Gastroesophageal sphincter (tissue), 4 donors: ENCODE measurements around the gene NSFL1C. TPM values are rescaled to one million over a fixed set of nuclear protein-coding genes. Genes with fewer than 3 reads are reported as not detected.

Experiments
- ATAC-seq: fragments of 150-250 bp; one replicate; pipeline ENCODE4 v1.9.1; 2016; ENCODE audit warnings: mild to moderate bottlenecking, moderate library complexity
- H3K27ac ChIP-seq, 4 donors: fragments of 200-600 bp; sonication (generic) in 3 of 4; 1 replicate in 3 of 4; 2 replicates in 1 of 4; pipeline ENCODE4 v1.5.1; 2016 to 2019
- H3K27me3 ChIP-seq: fragments of 200-600 bp; sonication (generic); one replicate; pipeline ENCODE4 v1.5.1; 2019
- H3K36me3 ChIP-seq, 2 donors: fragments of 200-600 bp; sonication (generic); one replicate each; pipeline ENCODE4 v1.5.1; 2019; ENCODE audit warnings: control low read depth in 1 of 2
- H3K4me1 ChIP-seq, 3 donors: fragments of 200-600 bp; sonication (generic); 1 replicate in 2 of 3; 2 replicates in 1 of 3; pipeline ENCODE4 v1.5.1; 2016 to 2019; ENCODE audit warnings: control low read depth in 2 of 3
- H3K4me3 ChIP-seq, 2 donors: fragments of 200-600 bp; sonication (generic); one replicate each; pipeline ENCODE4 v1.5.1; 2019; ENCODE audit warnings: mild to moderate bottlenecking in 1 of 2, moderate library complexity in 1 of 2
- H3K9me3 ChIP-seq, 3 donors: fragments of 200-600 bp; sonication (generic); one replicate each; pipeline ENCODE4 v1.5.1; 2017 to 2019; ENCODE audit warnings: control low read depth in 2 of 3
- EP300 ChIP-seq: sonication (generic); formaldehyde crosslinking; IDR thresholded peaks from one replicate; pipeline ENCODE4 v1.6.1; 2017; ENCODE audit warnings: antibody characterized with exemption, mild to moderate bottlenecking
- POLR2A ChIP-seq, 2 donors: fragments of 450-650 bp; IDR thresholded peaks; one replicate each; pipeline ENCODE4 v1.6.1; 2017; ENCODE audit warnings: antibody characterized with exemption in 2 of 2, mild to moderate bottlenecking in 2 of 2, moderate library complexity in 1 of 2
- POLR2AphosphoS5 ChIP-seq: sonication (generic); formaldehyde crosslinking; IDR thresholded peaks from one replicate; pipeline ENCODE4 v1.6.1; 2017; ENCODE audit warnings: antibody characterized with exemption
- WGBS, 2 donors: methylation state at CpG; one replicate each; pipeline ENCODE4 v1.1.5; 2018; ENCODE audit warnings: low coverage in 1 of 2; 5-methylcytosine and 5-hydroxymethylcytosine counted together
- total RNA-seq, 4 donors: library from RNA; depleted of rRNA; stranded (reverse); fragments of >200 nt; gene quantifications; one replicate each; pipeline ENCODE4 v1.1.0, GENCODE V29; 2016
- TF ChIP-seq, protein P1 (sequence below), 4 experiments: fragments of 200-600 bp in 2 of 4; fragments of 450-650 bp in 2 of 4; sonication (generic) in 1 of 4; IDR thresholded peaks; one replicate each; pipeline ENCODE4 v1.5.1; 2017 to 2019; ENCODE audit warnings: antibody characterized with exemption in 4 of 4, mild to moderate bottlenecking in 2 of 4, moderate library complexity in 2 of 4

The NSFL1C gene
- total RNA-seq = 10 to 100 TPM; 48.8 to 64.1 (median 53.5) TPM

DNA sequence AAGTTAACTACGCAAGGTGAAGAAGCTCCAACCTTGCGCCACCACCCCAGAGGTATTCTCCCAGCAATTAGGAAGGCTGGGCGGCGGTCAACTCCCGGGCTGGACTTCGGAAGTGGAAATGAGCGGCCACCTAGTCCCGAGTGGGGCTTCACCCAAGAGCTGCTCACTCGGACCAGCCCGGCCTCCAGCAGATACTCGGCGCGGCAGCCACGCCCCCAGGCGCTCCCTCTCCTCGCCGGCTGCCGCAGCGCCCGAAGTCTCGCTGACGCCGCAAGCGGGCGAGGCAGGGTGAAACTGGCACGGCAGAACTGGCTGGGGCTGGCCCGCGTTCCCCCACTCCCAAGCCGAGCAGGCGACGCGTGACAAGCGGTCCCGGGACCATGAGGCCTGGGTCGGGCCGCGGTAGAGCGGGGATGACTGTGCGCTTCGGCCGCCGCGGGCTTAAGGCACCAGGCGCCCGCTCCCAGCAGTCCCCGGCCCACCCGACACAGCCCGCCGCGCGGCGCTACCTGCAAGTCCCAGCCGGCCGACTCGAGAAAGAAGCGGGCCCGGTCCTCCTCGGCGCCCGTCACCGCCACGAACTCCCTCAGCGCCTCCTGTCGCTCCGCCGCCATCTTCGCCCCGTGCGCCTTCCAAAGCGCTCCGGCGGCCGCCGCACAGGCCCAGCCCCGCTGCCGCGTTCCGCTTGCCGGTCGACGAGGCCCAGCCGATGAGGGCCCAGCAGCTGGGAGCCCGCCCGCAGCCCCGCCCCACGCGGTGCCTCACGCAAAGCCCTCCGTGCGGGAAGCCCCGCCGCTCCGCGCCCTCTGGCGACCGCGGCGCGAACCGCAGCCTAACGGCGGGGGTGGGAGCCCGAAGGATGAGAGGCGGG, at the start of gene NSFL1C:
Gene NSFL1C, minus strand, starts transcription at position 639 of the 871 bp plus-strand sequence. Its CDS starts 25 bp downstream, at position 614.
- H3K27ac ChIP-seq = peak within 1 kb of the TSS; percentile 18 to 91 (median 88)
- 0% methylated on average over 6 to 8 of the region's 104 CpGs for WGBS, 2 donors
- TF ChIP-seq EP300 (no peak), POLR2AphosphoS5 (peak; percentile 56), POLR2A (IDR thresholded peaks at IDR 0.05) (peak; percentile 57 to 71)
- TF ChIP-seq, protein P1, sequence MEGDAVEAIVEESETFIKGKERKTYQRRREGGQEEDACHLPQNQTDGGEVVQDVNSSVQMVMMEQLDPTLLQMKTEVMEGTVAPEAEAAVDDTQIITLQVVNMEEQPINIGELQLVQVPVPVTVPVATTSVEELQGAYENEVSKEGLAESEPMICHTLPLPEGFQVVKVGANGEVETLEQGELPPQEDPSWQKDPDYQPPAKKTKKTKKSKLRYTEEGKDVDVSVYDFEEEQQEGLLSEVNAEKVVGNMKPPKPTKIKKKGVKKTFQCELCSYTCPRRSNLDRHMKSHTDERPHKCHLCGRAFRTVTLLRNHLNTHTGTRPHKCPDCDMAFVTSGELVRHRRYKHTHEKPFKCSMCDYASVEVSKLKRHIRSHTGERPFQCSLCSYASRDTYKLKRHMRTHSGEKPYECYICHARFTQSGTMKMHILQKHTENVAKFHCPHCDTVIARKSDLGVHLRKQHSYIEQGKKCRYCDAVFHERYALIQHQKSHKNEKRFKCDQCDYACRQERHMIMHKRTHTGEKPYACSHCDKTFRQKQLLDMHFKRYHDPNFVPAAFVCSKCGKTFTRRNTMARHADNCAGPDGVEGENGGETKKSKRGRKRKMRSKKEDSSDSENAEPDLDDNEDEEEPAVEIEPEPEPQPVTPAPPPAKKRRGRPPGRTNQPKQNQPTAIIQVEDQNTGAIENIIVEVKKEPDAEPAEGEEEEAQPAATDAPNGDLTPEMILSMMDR (IDR thresholded peaks at IDR 0.05) = peak; percentile 89 to 99 (median 97)
- H3K4me1 ChIP-seq = peaks cover 3 to 64% (median 22%) of the 10 kb centered on the region in 3 donors
- H3K27me3 ChIP-seq = peaks cover 10% of the 10 kb centered on the region
- peak within 1 kb of the TSS; percentile 63 to 99 for H3K4me3 ChIP-seq
- H3K9me3 ChIP-seq = no peaks in the 10 kb centered on the region
- H3K36me3 ChIP-seq = peaks cover 0 to 28% of the 10 kb centered on the region in 2 donors
- peak; percentile 98 for ATAC-seq

DNA sequence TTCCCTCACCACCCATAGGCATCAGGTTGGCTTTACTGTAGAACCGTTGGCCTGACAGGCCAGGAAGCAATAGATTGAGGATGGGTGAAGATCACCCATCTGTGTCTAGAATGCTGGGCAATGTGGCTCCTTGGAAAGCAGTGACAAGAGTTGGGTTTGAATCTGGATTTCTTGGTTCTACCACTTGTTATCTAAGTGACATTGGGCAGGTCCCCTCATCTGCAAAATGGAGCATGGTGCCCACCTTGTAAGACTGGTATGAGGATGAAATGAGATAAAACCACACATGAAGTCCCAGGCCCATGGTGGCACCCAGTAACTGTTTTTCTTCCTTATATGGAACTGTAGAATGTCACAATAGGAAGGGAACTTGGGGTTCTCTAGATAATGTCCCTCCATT, 47.2 kb upstream of the NSFL1C start:
- H3K36me3 ChIP-seq = no peaks in the 10 kb centered on the region
- H3K9me3 ChIP-seq = no peaks in the 10 kb centered on the region
- H3K27ac ChIP-seq = no peak overlapping the region
- no peak overlapping the region for H3K4me3 ChIP-seq
- no CpG with 5 or more reads among the region's 1 CpG for WGBS, 2 donors
- TF ChIP-seq POLR2AphosphoS5 = no peak
- no peak for TF ChIP-seq POLR2A (IDR thresholded peaks at IDR 0.05)
- no peak for TF ChIP-seq EP300
- TF ChIP-seq, protein P1 (IDR thresholded peaks at IDR 0.05) = no peak
- peaks cover 37% of the 10 kb centered on the region for H3K27me3 ChIP-seq
- no peak for ATAC-seq
- no peaks in the 10 kb centered on the region for H3K4me1 ChIP-seq

DNA sequence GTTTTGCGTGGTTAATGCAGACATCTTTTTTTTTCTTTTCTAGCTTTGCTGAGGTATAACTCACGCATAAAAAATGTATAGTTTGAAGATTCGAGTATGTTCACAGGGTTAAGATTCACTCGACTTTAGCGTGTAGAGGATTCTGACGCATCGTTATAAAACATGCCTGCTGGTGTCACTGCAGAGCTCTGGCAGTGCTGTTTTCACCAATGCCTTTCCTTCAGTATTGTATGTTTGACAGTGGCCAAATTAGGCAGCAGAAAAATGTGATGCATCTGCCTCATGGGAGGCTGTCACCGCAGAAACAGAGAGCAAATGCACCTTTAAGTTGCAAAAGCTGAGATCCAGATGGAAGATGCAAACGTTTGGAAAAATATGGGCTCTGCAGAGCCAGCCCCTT, 42.6 kb upstream of the NSFL1C start:
- ATAC-seq = no peak
- Histone ChIP-seq H3K27me3 (peaks cover 47% of the 10 kb centered on the region), H3K9me3 (no peaks in the 10 kb centered on the region), H3K36me3 (no peaks in the 10 kb centered on the region), H3K4me1 (no peaks in the 10 kb centered on the region), H3K4me3 (no peak overlapping the region), H3K27ac (no peak overlapping the region)
- no peak for TF ChIP-seq EP300
- TF ChIP-seq, protein P1 (IDR thresholded peaks at IDR 0.05) = peak in 1 of 4 experiments; percentile 15
- WGBS, 2 donors = 34 to 37% methylated on average over 9 of the region's 9 CpGs

DNA sequence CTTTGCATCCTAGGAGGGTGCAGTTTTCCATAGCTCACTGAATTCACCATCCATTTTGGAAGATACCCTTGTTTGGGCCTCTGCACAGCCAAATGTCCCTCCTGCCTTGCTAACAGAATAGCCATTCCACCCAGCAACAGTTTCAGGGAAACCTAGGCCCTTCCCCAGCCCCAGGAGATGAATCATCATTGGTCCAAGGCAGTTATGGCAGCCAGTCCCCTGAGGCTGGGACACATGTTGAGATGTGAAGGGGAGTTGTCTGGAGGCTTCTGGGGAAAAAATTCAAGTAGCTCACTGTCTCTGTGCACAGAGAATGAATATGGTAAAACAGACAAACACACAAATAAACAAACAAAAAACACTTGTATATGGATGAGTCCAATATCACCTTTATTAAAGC, 41.9 kb upstream of the NSFL1C start:
- Histone ChIP-seq H3K36me3 (no peaks in the 10 kb centered on the region), H3K27ac (no peak overlapping the region), H3K9me3 (no peaks in the 10 kb centered on the region), H3K27me3 (peaks cover 47% of the 10 kb centered on the region), H3K4me3 (no peak overlapping the region), H3K4me1 (no peaks in the 10 kb centered on the region)
- TF ChIP-seq, protein P1 (IDR thresholded peaks at IDR 0.05) = no peak
- TF ChIP-seq POLR2AphosphoS5 (no peak), EP300 (no peak), POLR2A (IDR thresholded peaks at IDR 0.05) (no peak)
- ATAC-seq = no peak

DNA sequence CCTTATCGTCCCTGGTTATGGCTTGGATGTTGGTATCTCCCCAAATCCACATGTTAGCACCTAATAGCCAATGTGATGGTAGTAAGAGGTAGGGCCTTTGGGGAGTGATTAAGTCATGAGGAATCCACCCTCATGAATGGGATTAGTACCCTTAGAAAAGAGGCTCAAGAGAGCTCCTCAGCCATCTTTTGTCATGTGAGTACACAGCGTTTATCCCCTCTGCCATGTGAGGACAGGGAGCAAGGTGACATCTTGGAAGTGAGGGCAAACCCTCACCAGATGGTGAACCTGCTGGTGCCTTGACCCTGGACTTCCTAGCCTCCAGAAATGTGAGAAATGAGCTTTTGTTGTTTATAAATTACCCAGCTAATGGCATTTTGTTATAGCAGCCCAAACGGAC, 40.6 kb upstream of the NSFL1C start:
- no peak for ATAC-seq
- Histone ChIP-seq H3K9me3 (peaks cover 0 to 6% (median 0%) of the 10 kb centered on the region in 3 donors), H3K27ac (no peak overlapping the region), H3K36me3 (no peaks in the 10 kb centered on the region), H3K27me3 (peaks cover 42% of the 10 kb centered on the region), H3K4me3 (no peak overlapping the region), H3K4me1 (no peaks in the 10 kb centered on the region)
- WGBS, 2 donors = 25 to 51% methylated on average over 1 to 3 of the region's 3 CpGs
- TF ChIP-seq POLR2AphosphoS5 (no peak), EP300 (no peak), POLR2A (IDR thresholded peaks at IDR 0.05) (no peak)
- TF ChIP-seq, protein P1 (IDR thresholded peaks at IDR 0.05) = no peak
